Measurements from ENCODE around the gene SLC22A23.

SLC22A23 gene

DNA sequence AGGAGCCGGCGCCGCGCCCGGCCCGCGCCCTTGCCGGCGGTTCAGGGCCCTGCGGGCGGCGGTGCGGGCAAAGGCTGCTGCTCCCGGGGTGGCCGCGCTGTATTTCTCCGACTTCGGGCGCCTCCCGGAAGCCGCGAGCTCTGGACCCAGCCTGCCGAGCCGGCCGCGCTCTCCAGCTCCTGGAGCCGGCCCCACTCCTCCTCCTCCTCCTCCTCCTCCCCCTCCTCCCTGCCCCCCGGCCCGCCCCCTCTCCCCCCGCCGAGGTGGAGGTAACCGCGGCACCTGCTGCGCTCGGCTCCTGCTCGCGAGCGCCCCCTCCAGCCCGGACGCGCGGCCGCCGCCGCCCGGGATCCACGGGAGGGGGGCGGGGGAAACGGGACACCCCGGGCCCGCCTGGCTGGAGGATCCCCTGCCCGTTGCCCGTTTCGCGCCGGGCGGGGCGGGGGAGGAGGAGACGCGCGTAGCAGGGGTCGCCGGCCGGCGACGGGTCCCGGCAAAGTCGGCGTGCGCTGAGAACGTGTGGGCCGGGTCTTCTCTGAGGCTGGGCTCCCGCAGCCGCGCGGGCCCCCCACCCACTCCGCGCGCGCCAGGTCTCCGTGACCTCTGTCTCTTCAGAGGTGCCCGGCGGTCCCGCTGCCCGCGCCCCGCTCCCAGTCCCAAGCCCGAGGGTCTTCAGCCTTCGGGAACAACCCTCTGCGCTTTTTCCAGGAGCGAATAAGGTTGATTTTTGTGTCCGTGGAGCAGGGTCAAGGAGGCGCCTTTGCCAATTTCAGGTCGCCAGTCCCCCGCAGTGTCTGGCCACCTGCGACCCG lies at the start of gene SLC22A23 (continued):
- TF ChIP-seq, protein P1, sequence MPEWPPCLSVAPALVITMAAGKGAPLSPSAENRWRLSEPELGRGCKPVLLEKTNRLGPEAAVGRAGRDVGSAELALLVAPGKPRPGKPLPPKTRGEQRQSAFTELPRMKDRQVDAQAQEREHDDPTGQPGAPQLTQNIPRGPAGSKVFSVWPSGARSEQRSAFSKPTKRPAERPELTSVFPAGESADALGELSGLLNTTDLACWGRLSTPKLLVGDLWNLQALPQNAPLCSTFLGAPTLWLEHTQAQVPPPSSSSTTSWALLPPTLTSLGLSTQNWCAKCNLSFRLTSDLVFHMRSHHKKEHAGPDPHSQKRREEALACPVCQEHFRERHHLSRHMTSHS (tag by site-specific recombination; IDR thresholded peaks at IDR 0.05), result no peak
- no peak for TF ChIP-seq ZNF248 (tag by site-specific recombination; IDR thresholded peaks at IDR 0.05)
- no peak for TF ChIP-seq ZNF768 (tag by site-specific recombination; IDR thresholded peaks at IDR 0.05)
- no peak for TF ChIP-seq ZNF555 (tag by site-specific recombination; conservative IDR thresholded peaks at IDR 0.05)
- no peak for TF ChIP-seq ZNF211 (tag by site-specific recombination; IDR thresholded peaks at IDR 0.05; ENCODE audit: low read depth)
- TF ChIP-seq ZIC2 (tag by site-specific recombination; IDR thresholded peaks at IDR 0.05), result peak; percentile 29; the same call in 1 of the 2 replicates
- TF ChIP-seq GFI1B (tag by site-specific recombination; IDR thresholded peaks at IDR 0.05), result no peak
- TF ChIP-seq, protein P2, sequence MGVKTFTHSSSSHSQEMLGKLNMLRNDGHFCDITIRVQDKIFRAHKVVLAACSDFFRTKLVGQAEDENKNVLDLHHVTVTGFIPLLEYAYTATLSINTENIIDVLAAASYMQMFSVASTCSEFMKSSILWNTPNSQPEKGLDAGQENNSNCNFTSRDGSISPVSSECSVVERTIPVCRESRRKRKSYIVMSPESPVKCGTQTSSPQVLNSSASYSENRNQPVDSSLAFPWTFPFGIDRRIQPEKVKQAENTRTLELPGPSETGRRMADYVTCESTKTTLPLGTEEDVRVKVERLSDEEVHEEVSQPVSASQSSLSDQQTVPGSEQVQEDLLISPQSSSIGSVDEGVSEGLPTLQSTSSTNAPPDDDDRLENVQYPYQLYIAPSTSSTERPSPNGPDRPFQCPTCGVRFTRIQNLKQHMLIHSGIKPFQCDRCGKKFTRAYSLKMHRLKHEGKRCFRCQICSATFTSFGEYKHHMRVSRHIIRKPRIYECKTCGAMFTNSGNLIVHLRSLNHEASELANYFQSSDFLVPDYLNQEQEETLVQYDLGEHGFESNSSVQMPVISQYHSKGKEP (tag by site-specific recombination; IDR thresholded peaks at IDR 0.05), result no peak
- no peak for TF ChIP-seq ZNF510 (tag by site-specific recombination; IDR thresholded peaks at IDR 0.05; ENCODE audit: insufficient replicate concordance)
- TF ChIP-seq SCRT2 (tag by site-specific recombination; IDR thresholded peaks at IDR 0.05), result peak; percentile 57; the same call in 1 of the 2 replicates
- TF ChIP-seq, protein P3, sequence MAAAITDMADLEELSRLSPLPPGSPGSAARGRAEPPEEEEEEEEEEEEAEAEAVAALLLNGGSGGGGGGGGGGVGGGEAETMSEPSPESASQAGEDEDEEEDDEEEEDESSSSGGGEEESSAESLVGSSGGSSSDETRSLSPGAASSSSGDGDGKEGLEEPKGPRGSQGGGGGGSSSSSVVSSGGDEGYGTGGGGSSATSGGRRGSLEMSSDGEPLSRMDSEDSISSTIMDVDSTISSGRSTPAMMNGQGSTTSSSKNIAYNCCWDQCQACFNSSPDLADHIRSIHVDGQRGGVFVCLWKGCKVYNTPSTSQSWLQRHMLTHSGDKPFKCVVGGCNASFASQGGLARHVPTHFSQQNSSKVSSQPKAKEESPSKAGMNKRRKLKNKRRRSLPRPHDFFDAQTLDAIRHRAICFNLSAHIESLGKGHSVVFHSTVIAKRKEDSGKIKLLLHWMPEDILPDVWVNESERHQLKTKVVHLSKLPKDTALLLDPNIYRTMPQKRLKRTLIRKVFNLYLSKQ (tag by site-specific recombination; IDR thresholded peaks at IDR 0.05; ENCODE audit: borderline replicate concordance), result no peak
- no peak for TF ChIP-seq ZNF23 (tag by site-specific recombination; IDR thresholded peaks at IDR 0.05; ENCODE audit: borderline replicate concordance)
- no peak for TF ChIP-seq ZNF354C (tag by site-specific recombination; IDR thresholded peaks at IDR 0.05; ENCODE audit: borderline replicate concordance, low read depth)
- TF ChIP-seq SALL2 (tag by site-specific recombination; IDR thresholded peaks at IDR 0.05; ENCODE audit: borderline replicate concordance), result no peak
- TF ChIP-seq ZNF221 (tag by site-specific recombination; IDR thresholded peaks at IDR 0.05; ENCODE audit: borderline replicate concordance), result no peak
- TF ChIP-seq ZNF776 (tag by site-specific recombination; IDR thresholded peaks at IDR 0.05; ENCODE audit: borderline replicate concordance), result no peak
- TF ChIP-seq ZNF394 (tag by site-specific recombination; IDR thresholded peaks at IDR 0.05; ENCODE audit: borderline replicate concordance), result no peak
- TF ChIP-seq GLIS2 (tag by site-specific recombination; IDR thresholded peaks at IDR 0.05), result peak; percentile 82
- no peak for TF ChIP-seq ZNF335 (tag by site-specific recombination; conservative IDR thresholded peaks at IDR 0.05)
- no peak for TF ChIP-seq MEIS1 (CRISPR knock-in tag; IDR thresholded peaks at IDR 0.05; ENCODE audit: borderline replicate concordance)
- no peak for TF ChIP-seq ZNF37A (tag by site-specific recombination; IDR thresholded peaks at IDR 0.05)
- no peak for TF ChIP-seq ZNF302 (tag by site-specific recombination; IDR thresholded peaks at IDR 0.05; ENCODE audit: low read depth)
- TF ChIP-seq, protein P4, sequence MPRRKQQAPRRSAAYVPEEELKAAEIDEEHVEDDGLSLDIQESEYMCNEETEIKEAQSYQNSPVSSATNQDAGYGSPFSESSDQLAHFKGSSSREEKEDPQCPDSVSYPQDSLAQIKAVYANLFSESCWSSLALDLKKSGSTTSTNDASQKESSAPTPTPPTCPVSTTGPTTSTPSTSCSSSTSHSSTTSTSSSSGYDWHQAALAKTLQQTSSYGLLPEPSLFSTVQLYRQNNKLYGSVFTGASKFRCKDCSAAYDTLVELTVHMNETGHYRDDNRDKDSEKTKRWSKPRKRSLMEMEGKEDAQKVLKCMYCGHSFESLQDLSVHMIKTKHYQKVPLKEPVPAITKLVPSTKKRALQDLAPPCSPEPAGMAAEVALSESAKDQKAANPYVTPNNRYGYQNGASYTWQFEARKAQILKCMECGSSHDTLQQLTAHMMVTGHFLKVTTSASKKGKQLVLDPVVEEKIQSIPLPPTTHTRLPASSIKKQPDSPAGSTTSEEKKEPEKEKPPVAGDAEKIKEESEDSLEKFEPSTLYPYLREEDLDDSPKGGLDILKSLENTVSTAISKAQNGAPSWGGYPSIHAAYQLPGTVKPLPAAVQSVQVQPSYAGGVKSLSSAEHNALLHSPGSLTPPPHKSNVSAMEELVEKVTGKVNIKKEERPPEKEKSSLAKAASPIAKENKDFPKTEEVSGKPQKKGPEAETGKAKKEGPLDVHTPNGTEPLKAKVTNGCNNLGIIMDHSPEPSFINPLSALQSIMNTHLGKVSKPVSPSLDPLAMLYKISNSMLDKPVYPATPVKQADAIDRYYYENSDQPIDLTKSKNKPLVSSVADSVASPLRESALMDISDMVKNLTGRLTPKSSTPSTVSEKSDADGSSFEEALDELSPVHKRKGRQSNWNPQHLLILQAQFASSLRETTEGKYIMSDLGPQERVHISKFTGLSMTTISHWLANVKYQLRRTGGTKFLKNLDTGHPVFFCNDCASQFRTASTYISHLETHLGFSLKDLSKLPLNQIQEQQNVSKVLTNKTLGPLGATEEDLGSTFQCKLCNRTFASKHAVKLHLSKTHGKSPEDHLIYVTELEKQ (tag by site-specific recombination; IDR thresholded peaks at IDR 0.05; ENCODE audit: borderline replicate concordance), result 0 out of 2 replicates have a peak, but pooled peaks have one; percentile 4
- no peak for TF ChIP-seq ZNF146 (tag by site-specific recombination; IDR thresholded peaks at IDR 0.05)
- no peak for TF ChIP-seq ZNF157 (tag by site-specific recombination; IDR thresholded peaks at IDR 0.05)
- no peak for TF ChIP-seq ZNF426 (tag by site-specific recombination; IDR thresholded peaks at IDR 0.05)
- TF ChIP-seq ZNF747 (tag by site-specific recombination; IDR thresholded peaks at IDR 0.05), result no peak
- peak; percentile 12; the same call in 1 of the 2 replicates for TF ChIP-seq ZNF843 (tag by site-specific recombination; IDR thresholded peaks at IDR 0.05)
